SU-DHL-6 (cell line): Measurements from ENCODE around the gene SLC38A3.

Experiments
- H2AFZ ChIP-seq: fragments of 200-600 bp; sonication (generic); 2 replicates; pipeline ENCODE4 v1.6.1; 2014; ENCODE audit warnings: low read depth, mild to moderate bottlenecking, moderate library complexity, mixed read lengths, antibody characterized with exemption, low read length; ENCODE audit not compliant: severe bottlenecking
- H3F3A ChIP-seq: fragments of 200-600 bp; shearing (Covaris generic); 2 replicates; pipeline ENCODE4 v1.6.0; 2016; ENCODE audit warnings: antibody characterized with exemption, mild to moderate bottlenecking; ENCODE audit not compliant: insufficient read depth
- H3K27ac ChIP-seq: fragments of 200-600 bp; sonication (generic); 2 replicates; pipeline ENCODE4 v1.5.1; 2016; ENCODE audit warnings: low read depth, mild to moderate bottlenecking, low read length, moderate library complexity, mixed read lengths
- H3K27me3 ChIP-seq: fragments of 200-600 bp; sonication (generic), shearing (Covaris generic); 2 replicates; pipeline ENCODE4 v1.6.0; 2014; ENCODE audit warnings: mild to moderate bottlenecking, low read length
- H3K36me3 ChIP-seq: fragments of 200-600 bp; sonication (generic); 2 replicates; pipeline ENCODE4 v1.6.1; 2014; ENCODE audit warnings: mild to moderate bottlenecking, low read length, mixed read lengths
- H3K4me2 ChIP-seq: fragments of 300-600, 200-600 bp; shearing (Covaris generic), sonication (generic); 2 replicates; pipeline ENCODE4 v1.6.0; 2014; ENCODE audit warnings: low read length, low read depth, mild to moderate bottlenecking; ENCODE audit not compliant: poor library complexity, severe bottlenecking
- H3K4me3 ChIP-seq: fragments of 200-600 bp; sonication (generic); 2 replicates; pipeline ENCODE4 v1.5.1; 2014; ENCODE audit warnings: antibody characterized with exemption, low read length, mild to moderate bottlenecking, mixed read lengths; ENCODE audit not compliant: insufficient read depth, poor library complexity, severe bottlenecking
- H3K79me2 ChIP-seq: fragments of 200-600 bp; sonication (generic); 2 replicates; pipeline ENCODE4 v1.6.1; 2014; ENCODE audit warnings: mild to moderate bottlenecking, low read length, moderate library complexity; ENCODE audit not compliant: insufficient read depth
- H3K9ac ChIP-seq: fragments of 200-600 bp; sonication (generic); 2 replicates; pipeline ENCODE4 v1.7.0; 2014; ENCODE audit warnings: mild to moderate bottlenecking, low read length
- H3K9me2 ChIP-seq: fragments of 200-600 bp; sonication (generic); replicated peaks from 2 replicates; pipeline ENCODE4 v1.6.1; 2014; ENCODE audit warnings: low read length; ENCODE audit not compliant: insufficient read depth
- H3K9me3 ChIP-seq: fragments of 200-600 bp; sonication (generic); 2 replicates; pipeline ENCODE4 v1.6.1; 2014; ENCODE audit warnings: low read length, mixed read lengths; ENCODE audit not compliant: insufficient read depth
- H4K20me1 ChIP-seq: fragments of 200-600 bp; sonication (generic); 2 replicates; pipeline ENCODE4 v1.6.1; 2014; ENCODE audit warnings: low read depth, mild to moderate bottlenecking, antibody characterized with exemption, low read length, moderate library complexity, mixed read lengths
- CTCF ChIP-seq: fragments of 200-600 bp; sonication (generic); IDR thresholded peaks from one replicate; pipeline ENCODE4 v1.5.1; 2017; ENCODE audit warnings: antibody characterized with exemption, mild to moderate bottlenecking, low read length, moderate library complexity; ENCODE audit not compliant: insufficient read depth, poor library complexity, severe bottlenecking
- EZH2phosphoT487 ChIP-seq: fragments of 200-600 bp; sonication (generic), shearing (Covaris generic); conservative IDR thresholded peaks from 2 replicates; pipeline ENCODE4 v1.6.1; 2018; ENCODE audit warnings: mild to moderate bottlenecking, antibody characterized with exemption, low read length, moderate library complexity, mixed read lengths

SLC38A3 gene

GRCh38 chr3:50258029-50258680, 53.1 kb downstream of the SLC38A3 start:
- H4K20me1 ChIP-seq, result no peaks in the 10 kb centered on the region
- H3K36me3 ChIP-seq, result 0 out of 2 replicates have a peak, but pooled peaks cover 3% of the 10 kb centered on the region
- H3K27ac ChIP-seq, result no peak overlapping the region

GRCh38 chr3:50258979-50259378, 53.9 kb downstream of the SLC38A3 start:
- H3K36me3 ChIP-seq, result 0 out of 2 replicates have a peak, but pooled peaks cover 3% of the 10 kb centered on the region

More at GRCh38 chr3:50258029-50258680, 53.1 kb downstream of the SLC38A3 start:
- H3F3A ChIP-seq, result no peaks in the 10 kb centered on the region
- H3K4me3 ChIP-seq, result no peak overlapping the region
- H3K27me3 ChIP-seq, result no peaks in the 10 kb centered on the region
- no peaks in the 10 kb centered on the region for H3K9me2 ChIP-seq
- no peak overlapping the region for H3K9ac ChIP-seq
- no peak overlapping the region for H3K4me2 ChIP-seq
- H3K9me3 ChIP-seq, result no peaks in the 10 kb centered on the region
- no peak for TF ChIP-seq EZH2phosphoT487
- no peak for TF ChIP-seq CTCF
- no peaks in the 10 kb centered on the region for H3K79me2 ChIP-seq
- H2AFZ ChIP-seq, result no peak overlapping the region

GRCh38 chr3:50259432-50260026, 54.5 kb downstream of the SLC38A3 start:
- H3K36me3 ChIP-seq, result 0 out of 2 replicates have a peak, but pooled peaks cover 3% of the 10 kb centered on the region
- H3K79me2 ChIP-seq, result no peaks in the 10 kb centered on the region
- H4K20me1 ChIP-seq, result no peaks in the 10 kb centered on the region
- H3K27ac ChIP-seq, result no peak overlapping the region
- no peak overlapping the region for H2AFZ ChIP-seq
- no peak for TF ChIP-seq EZH2phosphoT487
- TF ChIP-seq CTCF, result no peak
- no peaks in the 10 kb centered on the region for H3F3A ChIP-seq
- no peaks in the 10 kb centered on the region for H3K27me3 ChIP-seq
- H3K9me3 ChIP-seq, result no peaks in the 10 kb centered on the region
- H3K9me2 ChIP-seq, result no peaks in the 10 kb centered on the region
- H3K4me3 ChIP-seq, result peak overlapping the region; percentile 48
- peak overlapping the region; percentile 52 for H3K4me2 ChIP-seq
- H3K9ac ChIP-seq, result 0 out of 2 replicates have a peak overlapping the region, but pooled peaks have one; percentile 50

More at GRCh38 chr3:50258979-50259378, 53.9 kb downstream of the SLC38A3 start:
- Histone ChIP-seq H3K4me2 (no peak overlapping the region), H3K9me3 (no peaks in the 10 kb centered on the region), H3K27ac (no peak overlapping the region), H2AFZ (no peak overlapping the region), H3F3A (no peaks in the 10 kb centered on the region), H3K27me3 (no peaks in the 10 kb centered on the region), H4K20me1 (no peaks in the 10 kb centered on the region), H3K4me3 (no peak overlapping the region), H3K9ac (no peak overlapping the region), H3K79me2 (no peaks in the 10 kb centered on the region), H3K9me2 (no peaks in the 10 kb centered on the region)
- TF ChIP-seq EZH2phosphoT487 (no peak), CTCF (no peak)
